Stimulated activated CD4-positive, alpha-beta T cell treated with anti-CD3 and anti-CD28 coated beads, TNF-alpha, amount 100 ng/mL, for 24 hours (primary cell): ENCODE measurements around the gene JOSD1.
A peak's percentile ranks its signal among the peaks of the same experiment; 100 is the strongest.

Experiments
- DNase-seq, 3 experiments: peaks; one replicate each; pipeline ENCODE4 v3.0.0-alpha.2; 2020; ENCODE audit warnings: low read depth in 3 of 3

The JOSD1 gene

GRCh38 chr22:38733329-38733723 is 32.6 kb upstream of the JOSD1 start:
- DNase-seq: peak in 1 of 3 experiments; percentile 42

- no peak for DNase-seq
These were observed 31.6 kb upstream of the JOSD1 start for GRCh38 chr22:38732251-38732815.

- DNase-seq: no peak
These were observed 31.0 kb upstream of the JOSD1 start for GRCh38 chr22:38731703-38732161.

- DNase-seq: no peak
These were observed 29.7 kb upstream of the JOSD1 start for GRCh38 chr22:38730411-38730871.

- no peak for DNase-seq
These were observed 29.2 kb upstream of the JOSD1 start for GRCh38 chr22:38729946-38730345.

- DNase-seq: no peak
These were observed 28.4 kb upstream of the JOSD1 start for GRCh38 chr22:38728871-38729796.

GRCh38 chr22:38727530-38728451 is 27.0 kb upstream of the JOSD1 start:
- no peak for DNase-seq

GRCh38 chr22:38727123-38727522 is 26.4 kb upstream of the JOSD1 start:
- DNase-seq: no peak

GRCh38 chr22:38725900-38726655 is 25.3 kb upstream of the JOSD1 start:
- no peak for DNase-seq

- DNase-seq: no peak
These were observed 24.3 kb upstream of the JOSD1 start for GRCh38 chr22:38724926-38725571.

GRCh38 chr22:38724176-38724575 is 23.4 kb upstream of the JOSD1 start:
- no peak for DNase-seq

- no peak for DNase-seq
These were observed 20.8 kb upstream of the JOSD1 start for GRCh38 chr22:38721551-38721950.

GRCh38 chr22:38720350-38720749 is 19.6 kb upstream of the JOSD1 start:
- no peak for DNase-seq

- no peak for DNase-seq
These were observed 18.5 kb upstream of the JOSD1 start for GRCh38 chr22:38719196-38719595.

GRCh38 chr22:38718414-38718813 is 17.7 kb upstream of the JOSD1 start:
- no peak for DNase-seq

- no peak for DNase-seq
These were observed 16.5 kb upstream of the JOSD1 start for GRCh38 chr22:38717244-38717643.

GRCh38 chr22:38716826-38717225 is 16.1 kb upstream of the JOSD1 start:
- no peak for DNase-seq

- DNase-seq: no peak
These were observed 15.5 kb upstream of the JOSD1 start for GRCh38 chr22:38716271-38716670.

- no peak for DNase-seq
These were observed 15.1 kb upstream of the JOSD1 start for GRCh38 chr22:38715852-38716251.

- DNase-seq: no peak
These were observed 14.5 kb upstream of the JOSD1 start for GRCh38 chr22:38715176-38715764.
